Activated T-helper 1 cell treated with anti-CD3 and anti-CD28 coated beads, Interleukin-12 subunit alpha, Interleukin-12 subunit beta, Interleukin-2, Interleukin-4 antibody, amounts not matched to agents 30 ng/mL and 10 ng/mL and 1 ng/mL, durations not matched to agents 14 hours and 24 hours and 36 hours (primary cell): Measurements from ENCODE around the gene TBXAS1. TPM values are rescaled to one million over a fixed set of nuclear protein-coding genes. Genes with fewer than 3 reads are reported as not detected.
A peak's percentile ranks its signal among the peaks of the same experiment; 100 is the strongest.

Source experiments
- DNase-seq: peaks from one replicate; pipeline ENCODE4 v3.0.0; 2021; ENCODE audit warnings: low spot score
- H3K27ac Mint-ChIP-seq: one replicate; pipeline ENCODE4 v1.8.0; 2021; ENCODE audit warnings: mild to moderate bottlenecking, mixed read lengths
- H3K27me3 Mint-ChIP-seq: one replicate; pipeline ENCODE4 v1.8.0; 2022; ENCODE audit warnings: mild to moderate bottlenecking, moderate library complexity, mixed read lengths; ENCODE audit not compliant: insufficient read depth
- H3K36me3 Mint-ChIP-seq: one replicate; pipeline ENCODE4 v1.8.0; 2021; ENCODE audit warnings: low read depth, mixed read lengths
- H3K4me1 Mint-ChIP-seq: one replicate; pipeline ENCODE4 v1.8.0; 2021; ENCODE audit warnings: low read depth, mixed read lengths
- H3K4me3 Mint-ChIP-seq: one replicate; pipeline ENCODE4 v1.8.0; 2021; ENCODE audit warnings: mild to moderate bottlenecking, moderate library complexity, mixed read lengths
- H3K9me3 Mint-ChIP-seq: one replicate; pipeline ENCODE4 v1.8.0; 2021; ENCODE audit warnings: mixed read lengths
- intact Hi-C: fragments of 100-400 bp; cut with micrococcal nuclease; formaldehyde crosslinking; loops from one replicate; pipeline ENCODE4 v1.15.1; 2024
- total RNA-seq: library from RNA; stranded (reverse); gene quantifications from 2 replicates; pipeline ENCODE4 v1.2.3, GENCODE V29; 2022

Gene TBXAS1
- total RNA-seq, 1 donor from 2014 or later: 2.4 TPM

DNA sequence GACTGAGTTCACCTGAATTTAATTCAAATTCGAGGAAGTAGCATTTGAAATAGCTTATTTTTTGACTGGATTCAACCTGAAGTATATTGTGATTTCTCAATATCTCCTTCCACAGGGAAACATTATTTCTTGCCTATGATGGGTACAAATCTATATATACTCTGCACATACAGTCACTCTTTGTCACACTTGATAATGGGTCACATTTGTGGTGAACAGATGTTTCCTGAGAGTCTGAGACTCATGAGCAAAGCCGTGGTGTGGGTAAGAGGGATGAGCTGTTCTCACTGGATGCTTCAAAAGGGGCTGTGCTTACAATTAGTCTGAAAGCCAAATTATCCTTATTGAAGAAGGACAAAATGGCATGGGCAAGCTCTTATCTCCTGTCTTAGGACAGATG lies 18.0 kb upstream of the TBXAS1 start:
- Mint-ChIP-seq H3K36me3 (peaks cover 6% of the 10 kb centered on the region), H3K27ac (no peak overlapping the region), H3K4me1 (peaks cover 7% of the 10 kb centered on the region), H3K9me3 (peaks cover 12% of the 10 kb centered on the region), H3K4me3 (no peak overlapping the region), H3K27me3 (peaks cover 9% of the 10 kb centered on the region)
- no peak for DNase-seq
- intact Hi-C loops: no loop called here

DNA sequence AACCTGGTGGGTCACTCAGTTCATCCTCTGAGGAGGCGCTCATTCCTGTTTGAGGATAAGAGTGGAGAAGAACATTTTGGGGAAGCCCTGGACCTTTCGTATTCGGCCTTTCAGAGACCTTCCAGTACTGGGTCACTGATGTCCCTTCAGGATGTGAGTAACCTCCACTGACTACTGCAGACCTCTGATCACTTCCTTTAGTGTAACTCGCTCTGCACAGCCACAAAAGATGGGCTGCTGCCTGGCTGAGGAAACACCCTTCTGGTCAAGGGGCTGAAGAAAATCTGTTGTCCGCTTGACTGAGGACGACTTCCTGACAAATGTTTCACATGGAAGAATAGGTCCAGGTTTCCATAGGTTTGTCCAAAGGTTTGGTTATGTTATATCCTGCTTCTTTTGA lies 15.9 kb upstream of the TBXAS1 start:
- intact Hi-C loops: no loop called here
- H3K36me3 Mint-ChIP-seq: peaks cover 2% of the 10 kb centered on the region
- peaks cover 7% of the 10 kb centered on the region for H3K4me1 Mint-ChIP-seq
- no peak for DNase-seq
- H3K4me3 Mint-ChIP-seq: no peak overlapping the region
- no peak overlapping the region for H3K27ac Mint-ChIP-seq
- H3K27me3 Mint-ChIP-seq: peaks cover 2% of the 10 kb centered on the region
- peaks cover 20% of the 10 kb centered on the region for H3K9me3 Mint-ChIP-seq

DNA sequence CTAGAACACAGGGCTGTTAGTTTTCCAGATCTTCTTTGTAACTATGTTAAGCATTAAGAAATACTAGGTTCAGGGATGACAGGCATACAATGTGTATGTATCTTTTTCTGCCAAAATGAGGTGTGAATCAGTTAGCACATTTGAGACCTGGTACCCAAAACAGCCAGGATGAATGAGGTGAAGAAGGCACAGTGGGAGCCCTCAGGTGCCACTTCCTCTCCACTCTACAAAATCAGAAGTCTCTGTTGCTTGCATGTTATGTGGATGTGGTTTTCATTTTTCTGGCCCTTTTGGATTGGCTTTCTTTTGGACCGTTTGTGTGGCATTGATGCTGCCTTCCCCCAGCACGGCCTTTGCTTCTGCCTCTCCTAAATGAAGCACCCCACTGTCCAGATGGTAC lies 15.4 kb upstream of the TBXAS1 start:
- Mint-ChIP-seq H3K4me1 (peaks cover 7% of the 10 kb centered on the region), H3K9me3 (peaks cover 20% of the 10 kb centered on the region), H3K36me3 (peaks cover 2% of the 10 kb centered on the region), H3K27ac (no peak overlapping the region), H3K4me3 (no peak overlapping the region), H3K27me3 (peaks cover 2% of the 10 kb centered on the region)
- intact Hi-C loops: no loop called here
- no peak for DNase-seq

DNA sequence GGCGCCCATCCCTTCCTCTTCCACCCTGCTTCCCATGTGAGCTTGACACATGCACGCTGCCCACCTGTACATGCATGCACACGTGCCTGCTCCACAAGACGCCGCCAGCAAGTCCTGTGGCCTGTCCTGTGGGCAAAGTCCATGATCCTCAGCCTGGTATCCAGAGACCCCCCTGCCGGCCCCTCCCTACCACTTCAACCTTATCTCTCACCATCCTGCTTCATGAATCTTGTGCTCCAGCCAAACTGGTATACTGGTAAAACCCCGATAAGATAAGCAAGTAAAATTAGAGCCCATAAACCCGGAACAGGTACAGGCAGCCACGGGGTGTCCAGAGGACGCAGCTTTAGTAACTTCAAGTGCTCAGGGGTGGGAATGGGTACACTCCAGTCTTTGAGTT lies 11.8 kb upstream of the TBXAS1 start:
- no peaks in the 10 kb centered on the region for H3K27me3 Mint-ChIP-seq
- H3K4me3 Mint-ChIP-seq: no peak overlapping the region
- peaks cover 2% of the 10 kb centered on the region for H3K36me3 Mint-ChIP-seq
- DNase-seq: no peak
- peaks cover 7% of the 10 kb centered on the region for H3K4me1 Mint-ChIP-seq
- H3K9me3 Mint-ChIP-seq: peaks cover 20% of the 10 kb centered on the region
- intact Hi-C loops: no loop called here
- no peak overlapping the region for H3K27ac Mint-ChIP-seq

GRCh38 chr7:139820089-139820488 lies 9.0 kb upstream of the TBXAS1 start:
- intact Hi-C loops: no loop called here
- H3K4me3 Mint-ChIP-seq: no peak overlapping the region

DNA sequence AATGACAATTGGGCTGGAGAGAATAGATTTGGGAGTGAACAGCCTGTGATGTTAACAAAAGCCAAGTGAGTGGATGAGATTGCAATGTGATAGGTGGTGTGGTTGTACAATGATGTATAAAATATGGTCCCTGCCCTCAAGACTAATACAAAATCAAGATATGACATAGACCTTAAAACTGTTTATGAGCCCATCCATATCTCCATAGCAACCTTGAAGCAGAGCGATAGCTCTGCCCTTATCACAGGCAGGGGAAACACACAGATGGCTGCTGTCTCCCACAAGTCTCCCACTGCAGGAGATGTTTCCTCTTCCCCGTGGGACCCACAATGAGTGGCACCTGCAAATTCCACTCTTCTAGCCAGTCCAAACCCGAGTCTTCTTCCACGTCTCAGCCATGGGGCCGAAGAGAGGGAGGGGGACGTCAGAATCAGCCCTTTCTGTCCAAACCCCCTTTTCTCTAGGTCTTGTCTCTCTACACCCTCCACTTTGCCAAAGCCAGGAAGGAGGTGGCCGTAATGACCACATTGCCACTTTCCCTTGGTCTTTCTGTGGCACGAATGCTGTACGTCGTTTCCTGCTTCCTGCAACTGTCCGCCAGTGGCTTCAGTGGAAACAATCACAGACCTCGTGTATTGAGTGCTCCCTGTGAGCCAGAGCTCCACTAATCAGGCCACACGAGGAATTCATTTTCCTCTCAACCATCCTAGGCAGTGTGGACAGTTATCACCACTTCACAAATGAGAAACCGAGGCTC lies 7.5 kb upstream of the TBXAS1 start:
- Mint-ChIP-seq H3K36me3 (no peaks in the 10 kb centered on the region), H3K4me3 (no peak overlapping the region), H3K4me1 (no peaks in the 10 kb centered on the region), H3K27ac (no peak overlapping the region), H3K9me3 (peaks cover 9% of the 10 kb centered on the region), H3K27me3 (peaks cover 7% of the 10 kb centered on the region)
- intact Hi-C loops: no loop called here
- DNase-seq: no peak

More at GRCh38 chr7:139820089-139820488, 9.0 kb upstream of the TBXAS1 start:
- DNase-seq: no peak
- no peak overlapping the region for H3K27ac Mint-ChIP-seq
- H3K4me1 Mint-ChIP-seq: no peaks in the 10 kb centered on the region
- peaks cover 2% of the 10 kb centered on the region for H3K36me3 Mint-ChIP-seq
- no peaks in the 10 kb centered on the region for H3K27me3 Mint-ChIP-seq
- H3K9me3 Mint-ChIP-seq: peaks cover 20% of the 10 kb centered on the region

DNA sequence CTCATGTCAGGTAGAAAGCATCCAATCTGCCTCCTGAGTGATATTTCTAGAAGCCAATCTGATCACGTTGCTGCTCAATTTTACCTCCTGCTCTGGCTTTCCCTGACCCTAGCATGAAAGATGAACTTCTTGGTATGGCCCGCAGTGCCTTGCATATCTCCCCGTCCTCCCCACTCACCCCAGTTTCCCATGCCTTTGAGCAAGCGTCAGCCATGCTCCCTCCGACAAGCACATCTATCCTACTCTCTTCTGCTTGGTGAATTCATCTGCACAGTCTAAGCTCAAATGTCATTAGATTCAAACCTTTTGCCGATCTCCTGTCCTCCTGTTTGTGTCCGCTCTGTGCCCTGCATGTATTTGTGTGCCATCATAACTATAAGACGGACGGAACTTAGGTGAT lies 6.2 kb upstream of the TBXAS1 start:
- intact Hi-C loops: no loop called here
- no peak overlapping the region for H3K27ac Mint-ChIP-seq
- no peaks in the 10 kb centered on the region for H3K36me3 Mint-ChIP-seq
- no peaks in the 10 kb centered on the region for H3K9me3 Mint-ChIP-seq
- H3K4me1 Mint-ChIP-seq: peaks cover 4% of the 10 kb centered on the region
- no peak for DNase-seq
- no peak overlapping the region for H3K4me3 Mint-ChIP-seq
- peaks cover 16% of the 10 kb centered on the region for H3K27me3 Mint-ChIP-seq

GRCh38 chr7:139823959-139824521 lies 5.0 kb upstream of the TBXAS1 start:
- Mint-ChIP-seq H3K4me3 (no peak overlapping the region), H3K4me1 (peaks cover 14% of the 10 kb centered on the region), H3K27me3 (peaks cover 16% of the 10 kb centered on the region), H3K27ac (no peak overlapping the region), H3K9me3 (no peaks in the 10 kb centered on the region), H3K36me3 (no peaks in the 10 kb centered on the region)
- intact Hi-C loops: no loop called here
- DNase-seq: no peak

DNA sequence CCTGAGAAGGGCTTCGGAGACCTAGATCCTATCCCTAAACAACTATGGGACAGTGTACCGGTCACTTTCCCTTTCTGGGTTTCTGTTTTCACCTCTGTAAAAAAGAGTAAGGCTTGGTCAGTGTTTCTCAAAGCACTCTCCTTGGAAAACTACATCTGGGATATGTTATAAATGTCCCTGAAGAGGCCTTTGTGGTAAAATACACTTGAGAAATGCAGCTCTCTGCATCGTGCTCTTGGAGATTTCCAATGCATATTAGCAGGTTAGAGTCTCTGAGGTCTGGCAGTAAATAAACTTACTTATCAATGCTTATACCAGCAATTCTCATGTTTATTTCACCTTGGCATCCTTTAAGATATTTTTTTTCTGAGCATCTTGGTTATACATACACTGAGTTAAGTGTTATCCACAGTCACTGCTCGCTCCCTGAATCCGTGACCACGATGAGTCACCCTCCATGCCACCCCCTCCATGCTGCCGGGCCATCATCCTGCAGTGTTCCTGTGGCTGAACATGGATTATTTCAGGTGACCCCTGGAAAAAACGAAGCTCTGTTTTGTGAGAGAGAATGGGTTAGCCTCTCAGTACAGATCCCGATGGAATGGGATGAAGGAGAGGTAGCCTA lies 3.3 kb upstream of the TBXAS1 start:
- Mint-ChIP-seq H3K36me3 (no peaks in the 10 kb centered on the region), H3K4me3 (no peak overlapping the region), H3K27ac (no peak overlapping the region), H3K4me1 (peaks cover 31% of the 10 kb centered on the region), H3K9me3 (no peaks in the 10 kb centered on the region), H3K27me3 (peaks cover 16% of the 10 kb centered on the region)
- intact Hi-C loops: loop anchor here (5.0 kb wide), 1 partner anchor 178 kb away; no protein-coding TSS in a partner anchor
- no peak for DNase-seq

GRCh38 chr7:139827042-139827441 lies 2.0 kb upstream of the TBXAS1 start:
- intact Hi-C loops: loop anchor here (5.0 kb wide), 1 partner anchor 180 kb away; no protein-coding TSS in a partner anchor
- H3K27me3 Mint-ChIP-seq: peaks cover 16% of the 10 kb centered on the region
- H3K9me3 Mint-ChIP-seq: no peaks in the 10 kb centered on the region
- no peak overlapping the region for H3K27ac Mint-ChIP-seq
- H3K4me1 Mint-ChIP-seq: peaks cover 37% of the 10 kb centered on the region
- peaks cover 3% of the 10 kb centered on the region for H3K36me3 Mint-ChIP-seq
- no peak for DNase-seq
- no peak overlapping the region for H3K4me3 Mint-ChIP-seq

DNA sequence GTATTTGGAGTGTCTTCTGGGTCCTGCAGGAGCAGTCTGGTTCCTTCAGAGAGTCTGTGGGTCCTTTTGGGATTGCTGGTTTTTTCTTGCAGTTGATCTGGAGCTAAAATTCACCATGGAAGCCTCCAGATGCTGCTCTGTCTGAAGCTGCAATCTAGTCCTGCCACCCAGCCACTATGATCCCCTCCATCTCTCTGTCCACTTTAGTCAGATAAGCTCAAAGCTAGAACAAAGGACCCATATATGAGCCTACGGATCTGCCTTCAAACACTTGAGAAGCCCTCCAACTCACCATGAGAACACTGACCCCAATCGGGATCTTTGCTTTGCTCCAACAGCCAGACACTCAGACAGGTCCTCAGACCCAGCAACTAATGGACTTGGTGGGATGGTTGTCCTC lies 618 bp upstream of the TBXAS1 start:
- peaks cover 11% of the 10 kb centered on the region for H3K9me3 Mint-ChIP-seq
- H3K27ac Mint-ChIP-seq: no peak overlapping the region
- H3K4me1 Mint-ChIP-seq: peaks cover 37% of the 10 kb centered on the region
- intact Hi-C loops: loop anchor here (2.0 to 5.0 kb wide), 2 partner anchors 50 to 181 kb away; no protein-coding TSS in a partner anchor
- H3K4me3 Mint-ChIP-seq: no peak overlapping the region
- H3K27me3 Mint-ChIP-seq: peaks cover 16% of the 10 kb centered on the region
- no peak for DNase-seq
- H3K36me3 Mint-ChIP-seq: peaks cover 9% of the 10 kb centered on the region

GRCh38 chr7:139829775-139830117 lies 682 bp downstream of the TBXAS1 start:
- H3K4me1 Mint-ChIP-seq: peaks cover 37% of the 10 kb centered on the region
- peaks cover 16% of the 10 kb centered on the region for H3K27me3 Mint-ChIP-seq
- H3K4me3 Mint-ChIP-seq: peak overlapping the region; percentile 63
- no peak for DNase-seq
- intact Hi-C loops: loop anchor here (1.0 to 5.0 kb wide), 3 partner anchors 51 to 182 kb away; no protein-coding TSS in a partner anchor
- H3K27ac Mint-ChIP-seq: peak overlapping the region; percentile 86
- peaks cover 19% of the 10 kb centered on the region for H3K9me3 Mint-ChIP-seq
- peaks cover 9% of the 10 kb centered on the region for H3K36me3 Mint-ChIP-seq

DNA sequence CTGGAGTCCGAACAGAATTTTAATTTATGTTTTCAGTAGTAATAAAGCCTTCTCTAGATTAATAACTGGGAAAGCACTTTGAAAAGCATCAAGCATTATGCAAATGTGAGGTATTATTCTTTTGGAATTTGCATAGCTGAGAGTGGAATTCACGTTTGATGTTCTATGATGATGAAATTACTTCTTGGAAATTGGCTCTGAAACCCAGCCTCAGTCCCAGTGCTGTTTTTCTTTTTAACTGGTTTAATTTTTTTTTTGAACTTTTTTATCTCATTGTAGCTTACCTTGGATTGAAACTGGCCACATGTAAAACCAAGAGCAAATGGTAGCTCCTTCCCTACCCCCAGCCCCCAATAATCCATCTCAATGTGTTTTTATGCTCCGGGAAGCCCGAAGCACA lies 1.2 kb downstream of the TBXAS1 start:
- H3K36me3 Mint-ChIP-seq: peaks cover 9% of the 10 kb centered on the region
- H3K4me3 Mint-ChIP-seq: peak overlapping the region; percentile 63
- H3K27ac Mint-ChIP-seq: peak overlapping the region; percentile 53
- intact Hi-C loops: no loop called here
- DNase-seq: no peak
- peaks cover 16% of the 10 kb centered on the region for H3K27me3 Mint-ChIP-seq
- peaks cover 20% of the 10 kb centered on the region for H3K9me3 Mint-ChIP-seq
- H3K4me1 Mint-ChIP-seq: peaks cover 37% of the 10 kb centered on the region
